CD4-positive, alpha-beta T cell treated with Interleukin-6 for 4 hours (primary cell): Measurements from ENCODE around the gene DGCR6L.
"Not testable (repeated sequence)": the region's sequence is repeated elsewhere in the genome, so short reads cannot be mapped to it uniquely, and the experiment has no call there.

ENCODE experiments used
- DNase-seq: peaks from one replicate; pipeline ENCODE4 v3.0.0-alpha.2; 2020; ENCODE audit warnings: mixed read lengths

Gene DGCR6L

GRCh38 chr22:20319745-20320658 is at the start of gene DGCR6L:
Gene DGCR6L (minus strand): TSS chr22:20320060. CDS start chr22:20319988, 72 bp downstream.
- peak; percentile 99 for DNase-seq

DNA sequence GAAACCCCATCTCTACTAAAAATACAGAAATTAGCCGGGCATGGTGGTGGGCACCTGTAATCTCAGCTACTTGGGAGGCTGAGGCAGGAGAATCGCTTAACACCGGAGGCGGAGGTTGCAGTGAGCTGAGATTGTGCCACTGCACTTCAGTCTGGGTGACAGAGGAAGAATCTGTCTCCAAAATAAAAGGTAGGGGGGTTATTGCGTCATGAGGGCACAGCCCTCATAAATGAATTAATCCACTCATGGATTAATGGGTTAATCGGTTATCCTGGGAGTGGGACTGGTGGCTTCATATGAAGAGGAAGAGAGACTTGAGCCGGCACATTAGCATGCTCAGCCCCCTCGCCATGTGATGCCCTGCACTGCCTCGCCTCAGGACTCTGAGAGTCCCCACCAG is 49.0 kb upstream of the DGCR6L start:
- not testable (repeated sequence) for DNase-seq

DNA sequence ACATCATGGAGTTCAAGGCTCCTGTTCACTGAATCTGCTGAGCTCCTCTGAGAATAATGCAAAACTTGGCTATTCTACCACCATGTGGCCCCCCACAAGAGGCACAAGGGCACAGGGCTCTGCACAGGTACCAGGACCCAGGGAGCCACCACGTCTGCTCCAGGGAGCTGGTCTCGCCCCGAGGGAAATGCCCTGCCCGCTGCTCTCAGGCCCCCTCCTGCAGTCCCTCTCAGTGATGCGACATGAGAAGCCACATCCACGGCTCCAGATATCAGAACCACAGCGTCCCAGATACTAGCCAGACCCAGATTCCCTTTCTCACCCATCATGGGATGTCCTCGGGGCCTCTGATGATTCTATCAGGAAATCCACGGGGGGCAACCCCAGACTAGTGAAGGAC is 47.0 kb upstream of the DGCR6L start:
- DNase-seq, result not testable (repeated sequence)

- peak; percentile 8 for DNase-seq
These were observed 44.7 kb upstream of the DGCR6L start for GRCh38 chr22:20364335-20365260.

- not testable (repeated sequence) for DNase-seq
These were observed 42.5 kb upstream of the DGCR6L start for GRCh38 chr22:20362403-20362802.

- not testable (repeated sequence) for DNase-seq
These were observed 41.9 kb upstream of the DGCR6L start for GRCh38 chr22:20361752-20362229.

GRCh38 chr22:20360866-20361751 is 41.2 kb upstream of the DGCR6L start:
- DNase-seq, result not testable (repeated sequence)

- not testable (repeated sequence) for DNase-seq
These were observed 40.4 kb upstream of the DGCR6L start for GRCh38 chr22:20360261-20360660.

DNA sequence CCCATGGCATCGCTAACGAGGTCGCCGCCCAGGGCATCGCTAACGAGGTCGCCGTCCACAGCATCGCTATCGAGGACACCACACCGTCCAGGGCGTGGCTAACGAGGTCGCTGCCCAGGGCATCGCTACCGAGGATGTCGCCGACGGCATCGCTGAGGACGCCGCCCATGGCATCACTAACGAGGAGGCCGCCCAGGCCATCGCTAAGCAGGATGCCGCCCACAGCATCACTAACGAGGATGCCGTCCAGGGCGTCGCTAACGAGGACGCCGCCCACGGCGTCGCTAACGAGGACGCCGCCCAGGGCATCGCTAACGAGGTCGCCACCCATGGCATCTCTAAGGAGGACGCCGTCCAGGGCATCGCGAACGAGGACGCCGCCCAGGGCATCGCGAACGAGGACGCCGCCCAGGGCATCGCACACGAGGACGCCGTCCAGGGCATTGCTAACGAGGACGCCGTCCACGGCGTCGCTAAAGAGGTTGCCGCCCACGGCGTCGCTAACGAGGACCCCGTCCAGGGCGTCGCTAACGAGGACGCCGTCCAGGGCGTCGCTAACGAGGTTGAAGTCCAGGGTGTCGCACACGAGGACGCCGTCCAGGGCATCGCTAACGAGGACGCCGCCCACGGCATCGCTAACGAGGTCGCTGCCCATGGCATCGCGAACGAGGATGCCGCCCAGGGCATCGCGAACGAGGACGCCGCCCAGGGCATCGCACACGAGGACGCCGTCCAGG is 38.8 kb upstream of the DGCR6L start:
- not testable (repeated sequence) for DNase-seq

- not testable (repeated sequence) for DNase-seq
These were observed 38.1 kb upstream of the DGCR6L start for GRCh38 chr22:20357967-20358366.

- not testable (repeated sequence) for DNase-seq
These were observed 37.0 kb upstream of the DGCR6L start for GRCh38 chr22:20356906-20357305.

- DNase-seq, result not testable (repeated sequence)
These were observed 36.2 kb upstream of the DGCR6L start for GRCh38 chr22:20355939-20356636.

- DNase-seq, result no peak
These were observed 34.5 kb upstream of the DGCR6L start for GRCh38 chr22:20354238-20354975.

GRCh38 chr22:20352536-20352935 is 32.7 kb upstream of the DGCR6L start:
- DNase-seq, result not testable (repeated sequence)

GRCh38 chr22:20346553-20346952 is 26.7 kb upstream of the DGCR6L start:
- DNase-seq, result not testable (repeated sequence)

DNA sequence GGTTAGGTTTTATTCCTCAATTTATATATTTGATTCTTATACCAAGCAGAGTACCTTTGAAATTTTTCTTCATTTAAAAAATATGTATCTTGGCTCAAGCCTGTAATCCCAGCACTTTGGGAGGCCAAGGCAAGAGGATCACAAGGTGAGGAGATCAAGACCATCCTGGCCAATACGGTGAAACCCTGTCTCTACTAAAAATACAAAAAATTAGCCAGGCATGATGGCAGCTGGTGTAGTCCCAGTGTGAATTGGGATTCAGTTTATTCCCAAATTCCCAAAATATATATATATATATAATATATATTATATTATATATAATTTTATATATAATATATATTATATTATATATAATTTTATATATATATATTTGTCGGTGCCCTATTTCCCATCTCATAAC is 18.4 kb upstream of the DGCR6L start:
- not testable (repeated sequence) for DNase-seq

- not testable (repeated sequence) for DNase-seq
These were observed 17.9 kb upstream of the DGCR6L start for GRCh38 chr22:20337807-20338206.

DNA sequence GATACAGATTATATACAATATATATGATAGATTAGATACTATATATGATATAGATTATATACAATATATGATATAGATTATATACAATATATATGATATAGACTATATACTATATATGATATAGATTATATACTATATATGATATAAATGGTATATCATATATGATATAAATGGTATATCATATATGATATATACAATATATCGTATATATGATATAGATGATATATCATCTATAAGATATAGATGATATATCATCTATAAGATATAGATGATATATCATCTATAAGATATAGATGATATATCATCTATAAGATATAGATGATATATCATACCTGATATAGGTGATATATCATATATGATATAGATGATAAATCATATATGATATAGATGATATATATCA is 16.7 kb upstream of the DGCR6L start:
- not testable (repeated sequence) for DNase-seq

DNA sequence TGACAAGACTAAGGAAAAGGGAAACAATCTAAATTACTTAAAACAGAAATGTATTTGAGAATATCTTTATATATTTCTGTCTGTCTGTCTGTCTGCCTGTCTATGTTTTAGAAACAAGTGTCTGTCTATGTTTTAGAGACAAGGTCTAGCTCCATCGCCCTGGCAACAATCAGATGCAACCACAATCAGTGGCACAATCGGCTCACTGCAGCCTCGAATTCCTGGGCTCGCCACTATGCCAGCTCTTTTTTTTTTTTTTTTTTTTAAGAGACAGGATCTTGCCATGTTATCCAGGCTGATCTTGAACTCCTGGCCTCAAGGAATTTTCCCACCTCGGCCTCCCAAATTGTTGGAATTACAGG is 8.7 kb upstream of the DGCR6L start:
- DNase-seq, result peak; percentile 40

DNA sequence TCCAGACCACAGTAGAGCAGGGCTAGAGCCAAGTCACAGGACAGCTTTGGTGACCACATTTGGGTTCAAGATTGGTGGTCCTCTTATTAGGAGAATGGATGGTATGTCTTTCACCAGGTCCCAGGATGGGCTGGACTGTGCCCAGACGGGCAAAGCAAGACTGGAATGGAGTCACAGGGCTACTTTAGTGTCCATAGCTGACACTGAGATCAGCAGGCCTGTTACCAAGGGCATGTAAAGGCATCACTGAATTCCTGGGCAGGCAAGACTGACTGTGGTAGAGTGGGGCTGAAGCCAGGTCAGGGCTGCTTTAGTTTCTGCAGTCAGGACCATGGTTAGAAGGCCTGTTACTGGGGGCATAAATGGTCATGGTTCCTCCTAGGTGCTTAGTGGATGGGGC is 6.1 kb upstream of the DGCR6L start:
- not testable (repeated sequence) for DNase-seq
